Nephron progenitor cell (in vitro differentiated cells): Measurements from ENCODE around the gene DRD1.

Source experiments
- DNase-seq: peaks from one replicate; pipeline ENCODE4 v3.0.0; 2021
- H3K27ac Mint-ChIP-seq: 2 replicates; pipeline ENCODE4 v1.8.0; 2021; ENCODE audit warnings: mild to moderate bottlenecking, moderate library complexity, mixed read lengths
- H3K27me3 Mint-ChIP-seq: 2 replicates; pipeline ENCODE4 v1.8.0; 2021; ENCODE audit warnings: mild to moderate bottlenecking, low read depth, mixed read lengths; ENCODE audit not compliant: poor library complexity
- H3K36me3 Mint-ChIP-seq: 2 replicates; pipeline ENCODE4 v1.8.0; 2021; ENCODE audit warnings: low read depth, mixed read lengths
- H3K4me1 Mint-ChIP-seq: 2 replicates; pipeline ENCODE4 v1.8.0; 2021; ENCODE audit warnings: mixed read lengths
- H3K4me3 Mint-ChIP-seq: 2 replicates; pipeline ENCODE4 v1.8.0; 2021; ENCODE audit warnings: mild to moderate bottlenecking, moderate library complexity, mixed read lengths
- H3K9me3 Mint-ChIP-seq: 2 replicates; pipeline ENCODE4 v1.8.0; 2021; ENCODE audit warnings: mild to moderate bottlenecking, moderate library complexity, mixed read lengths
- TF ChIP-seq, protein P1 (sequence below): fragments of 200-600 bp; sonication (generic); IDR thresholded peaks from 2 replicates; pipeline ENCODE4 v1.5.0; 2021; ENCODE audit warnings: antibody characterized with exemption

DRD1 gene

DNA sequence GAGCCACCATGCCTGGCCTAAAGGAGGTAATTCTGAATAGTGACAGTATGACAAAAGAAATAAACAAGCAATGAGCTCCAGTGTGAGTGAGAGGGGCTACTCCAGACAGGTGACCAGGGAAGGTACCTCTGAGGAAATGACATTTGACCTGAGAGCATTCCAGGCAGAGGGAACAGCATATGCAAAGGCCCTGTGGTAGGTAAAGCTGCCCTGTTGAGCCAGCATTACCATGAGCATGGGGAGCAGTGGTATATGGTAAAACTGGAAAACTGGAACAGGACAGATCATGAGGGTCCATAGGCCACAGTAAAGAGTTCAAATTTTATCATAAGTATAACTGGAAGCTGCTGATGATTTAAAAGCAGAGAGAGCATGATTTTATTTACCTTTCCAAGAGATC lies 28.4 kb upstream of the DRD1 start:
- TF ChIP-seq, protein P1, sequence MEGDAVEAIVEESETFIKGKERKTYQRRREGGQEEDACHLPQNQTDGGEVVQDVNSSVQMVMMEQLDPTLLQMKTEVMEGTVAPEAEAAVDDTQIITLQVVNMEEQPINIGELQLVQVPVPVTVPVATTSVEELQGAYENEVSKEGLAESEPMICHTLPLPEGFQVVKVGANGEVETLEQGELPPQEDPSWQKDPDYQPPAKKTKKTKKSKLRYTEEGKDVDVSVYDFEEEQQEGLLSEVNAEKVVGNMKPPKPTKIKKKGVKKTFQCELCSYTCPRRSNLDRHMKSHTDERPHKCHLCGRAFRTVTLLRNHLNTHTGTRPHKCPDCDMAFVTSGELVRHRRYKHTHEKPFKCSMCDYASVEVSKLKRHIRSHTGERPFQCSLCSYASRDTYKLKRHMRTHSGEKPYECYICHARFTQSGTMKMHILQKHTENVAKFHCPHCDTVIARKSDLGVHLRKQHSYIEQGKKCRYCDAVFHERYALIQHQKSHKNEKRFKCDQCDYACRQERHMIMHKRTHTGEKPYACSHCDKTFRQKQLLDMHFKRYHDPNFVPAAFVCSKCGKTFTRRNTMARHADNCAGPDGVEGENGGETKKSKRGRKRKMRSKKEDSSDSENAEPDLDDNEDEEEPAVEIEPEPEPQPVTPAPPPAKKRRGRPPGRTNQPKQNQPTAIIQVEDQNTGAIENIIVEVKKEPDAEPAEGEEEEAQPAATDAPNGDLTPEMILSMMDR, result no peak
- Mint-ChIP-seq H3K27me3 (peaks cover 38% of the 10 kb centered on the region), H3K36me3 (no peaks in the 10 kb centered on the region), H3K4me1 (peaks cover 10% of the 10 kb centered on the region), H3K9me3 (no peaks in the 10 kb centered on the region), H3K4me3 (no peak overlapping the region), H3K27ac (no peak overlapping the region)
- no peak for DNase-seq

DNA sequence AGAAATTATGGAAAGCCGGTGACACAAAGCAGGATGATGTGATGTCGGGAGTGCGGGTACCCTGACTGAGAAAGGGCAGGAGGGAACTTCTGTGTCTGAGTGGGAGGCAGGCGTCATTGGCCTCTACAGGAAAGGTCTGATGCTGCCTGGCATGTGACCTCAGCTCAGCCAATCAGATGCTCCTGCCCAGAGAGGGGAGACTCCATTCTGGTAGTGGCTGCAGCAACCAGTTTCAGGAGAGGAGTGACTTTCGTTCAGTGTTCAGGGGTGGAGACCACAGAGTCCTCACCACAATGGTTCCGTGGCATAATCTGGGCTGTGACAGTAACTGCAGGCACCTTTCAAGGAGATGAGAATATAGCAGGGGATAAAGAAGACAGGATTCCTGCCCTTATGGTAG lies 27.6 kb upstream of the DRD1 start:
- Mint-ChIP-seq H3K4me3 (no peak overlapping the region), H3K36me3 (no peaks in the 10 kb centered on the region), H3K9me3 (no peaks in the 10 kb centered on the region), H3K27ac (no peak overlapping the region), H3K27me3 (peaks cover 34% of the 10 kb centered on the region), H3K4me1 (peaks cover 10% of the 10 kb centered on the region)
- TF ChIP-seq, protein P1, result no peak
- no peak for DNase-seq

DNA sequence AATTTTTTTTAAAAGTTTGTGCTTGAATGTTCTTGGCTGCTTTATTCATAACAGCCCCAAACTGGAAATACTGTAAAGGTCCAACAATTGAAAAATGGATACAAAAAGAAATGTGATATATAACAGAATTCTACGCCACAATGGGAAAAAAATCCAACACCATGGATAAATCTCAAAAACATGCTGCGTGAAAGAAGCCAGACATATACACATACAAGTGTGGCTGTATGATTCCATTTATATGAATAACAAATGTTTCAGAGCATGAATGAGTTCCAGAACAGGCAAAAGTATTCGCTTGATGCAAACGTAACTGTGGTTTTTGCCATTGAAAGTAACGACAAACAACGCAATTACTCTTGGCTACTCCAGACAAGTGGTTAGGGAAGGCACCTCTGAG lies 27.2 kb upstream of the DRD1 start:
- Mint-ChIP-seq H3K4me1 (peaks cover 10% of the 10 kb centered on the region), H3K27me3 (peaks cover 30% of the 10 kb centered on the region), H3K9me3 (no peaks in the 10 kb centered on the region), H3K27ac (no peak overlapping the region), H3K4me3 (no peak overlapping the region), H3K36me3 (no peaks in the 10 kb centered on the region)
- TF ChIP-seq, protein P1, result no peak
- DNase-seq, result no peak

DNA sequence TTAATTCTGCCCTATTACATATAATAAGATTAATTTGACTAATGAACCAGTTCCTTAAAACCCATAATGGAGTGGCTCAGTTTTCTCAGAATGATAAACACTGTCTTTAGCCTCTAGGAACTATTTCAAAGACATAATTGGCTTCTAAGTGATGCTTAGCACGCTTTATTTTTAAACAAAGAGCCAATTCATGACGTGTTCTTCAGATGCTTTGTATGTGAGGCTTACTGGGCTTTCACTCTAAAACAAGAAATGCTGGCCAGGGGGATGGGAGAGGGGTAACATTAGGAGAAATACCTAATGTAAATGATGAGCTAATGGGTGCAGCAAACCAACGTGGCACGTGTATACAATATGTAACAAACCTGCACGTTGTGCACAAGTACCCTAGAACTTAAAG lies 26.8 kb upstream of the DRD1 start:
- TF ChIP-seq, protein P1, result no peak
- no peak overlapping the region for H3K4me3 Mint-ChIP-seq
- peaks cover 10% of the 10 kb centered on the region for H3K4me1 Mint-ChIP-seq
- H3K27me3 Mint-ChIP-seq, result peaks cover 31% of the 10 kb centered on the region
- H3K9me3 Mint-ChIP-seq, result no peaks in the 10 kb centered on the region
- DNase-seq, result no peak
- H3K27ac Mint-ChIP-seq, result no peak overlapping the region
- no peaks in the 10 kb centered on the region for H3K36me3 Mint-ChIP-seq

DNA sequence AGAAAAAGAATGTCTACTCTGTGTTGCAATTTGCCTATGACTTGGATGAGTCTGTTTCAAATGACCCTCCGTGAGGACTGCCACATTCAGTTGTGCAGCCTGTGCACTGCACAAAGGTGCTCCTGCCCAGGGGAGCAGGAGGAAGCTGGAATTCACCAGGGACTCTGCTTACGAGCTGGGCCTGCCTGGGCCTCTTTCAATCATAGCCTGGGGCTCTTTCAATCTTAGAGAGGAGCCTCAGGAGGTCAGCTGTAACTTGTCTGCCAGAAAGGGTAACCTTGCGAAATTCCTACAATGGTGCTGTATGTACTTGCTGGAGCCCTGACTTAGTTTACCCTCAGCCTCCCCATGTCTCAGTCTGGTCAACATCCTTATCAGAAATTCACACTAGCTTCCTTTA lies 25.9 kb upstream of the DRD1 start:
- Mint-ChIP-seq H3K27me3 (peaks cover 25% of the 10 kb centered on the region), H3K36me3 (no peaks in the 10 kb centered on the region)

DNA sequence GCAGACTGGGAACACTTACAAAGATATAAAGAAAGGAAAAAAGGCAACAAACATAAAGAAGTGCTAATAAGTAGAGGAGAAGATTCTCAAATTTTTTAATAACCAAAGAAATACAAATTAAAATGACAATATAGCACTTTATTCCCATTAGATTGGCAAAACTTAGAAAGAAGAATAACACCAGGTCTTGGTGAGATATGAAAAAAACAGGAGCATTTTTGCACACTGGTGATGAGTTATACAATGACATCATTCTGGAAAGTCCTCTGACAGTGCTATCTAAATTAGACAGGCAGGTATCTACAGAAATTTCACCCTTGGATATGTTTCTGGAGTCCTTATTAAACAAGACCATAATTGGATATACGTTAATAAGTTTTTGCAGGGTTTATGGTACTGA lies 24.9 kb upstream of the DRD1 start:
- TF ChIP-seq, protein P1, result no peak
- DNase-seq, result no peak
- Mint-ChIP-seq H3K27me3 (peaks cover 15% of the 10 kb centered on the region), H3K4me1 (peaks cover 16% of the 10 kb centered on the region), H3K36me3 (no peaks in the 10 kb centered on the region), H3K9me3 (no peaks in the 10 kb centered on the region), H3K4me3 (no peak overlapping the region), H3K27ac (no peak overlapping the region)

More for the DNA sequence above, 25.9 kb upstream of the DRD1 start:
- no peak for DNase-seq
- no peak overlapping the region for H3K27ac Mint-ChIP-seq
- no peaks in the 10 kb centered on the region for H3K9me3 Mint-ChIP-seq
- H3K4me3 Mint-ChIP-seq, result no peak overlapping the region
- peaks cover 10% of the 10 kb centered on the region for H3K4me1 Mint-ChIP-seq
- TF ChIP-seq, protein P1, result no peak
